ENCODE data around the gene MOB4.
"Not testable (repeated sequence)": the region's sequence is repeated elsewhere in the genome, so short reads cannot be mapped to it uniquely, and the experiment has no call there.

The MOB4 gene

DNA sequence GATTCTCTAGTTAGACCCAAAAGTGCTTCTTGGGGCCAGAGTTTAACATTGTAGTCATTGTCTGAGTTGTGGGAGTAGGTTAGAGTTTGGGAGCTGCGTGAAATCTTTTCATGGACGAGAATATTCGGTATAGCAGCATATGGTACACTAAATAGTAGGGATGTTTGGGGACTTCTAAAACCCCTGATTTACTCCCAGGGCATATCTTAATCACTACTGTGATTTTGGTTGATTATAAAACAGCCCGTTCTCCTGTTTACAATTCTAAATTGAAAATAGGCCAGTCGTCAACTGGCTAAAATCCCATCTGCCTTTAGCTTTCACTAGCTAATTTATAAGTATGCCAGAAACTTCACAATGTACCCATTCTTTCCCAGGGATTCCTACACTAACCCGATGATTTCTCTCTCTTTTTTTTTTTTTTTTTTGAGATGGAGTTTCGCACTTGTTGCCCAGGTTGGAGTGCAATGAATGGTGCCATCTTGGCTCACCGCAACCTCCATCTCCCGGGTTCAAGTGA, 44.3 kb downstream of the MOB4 start:
- H3K27ac ChIP-seq = no peak overlapping the region; the same call in 1 of the 2 replicates
- no peak for TF ChIP-seq ZFX (IDR thresholded peaks at IDR 0.05; ENCODE audit: borderline replicate concordance)
- TF ChIP-seq, protein P1, sequence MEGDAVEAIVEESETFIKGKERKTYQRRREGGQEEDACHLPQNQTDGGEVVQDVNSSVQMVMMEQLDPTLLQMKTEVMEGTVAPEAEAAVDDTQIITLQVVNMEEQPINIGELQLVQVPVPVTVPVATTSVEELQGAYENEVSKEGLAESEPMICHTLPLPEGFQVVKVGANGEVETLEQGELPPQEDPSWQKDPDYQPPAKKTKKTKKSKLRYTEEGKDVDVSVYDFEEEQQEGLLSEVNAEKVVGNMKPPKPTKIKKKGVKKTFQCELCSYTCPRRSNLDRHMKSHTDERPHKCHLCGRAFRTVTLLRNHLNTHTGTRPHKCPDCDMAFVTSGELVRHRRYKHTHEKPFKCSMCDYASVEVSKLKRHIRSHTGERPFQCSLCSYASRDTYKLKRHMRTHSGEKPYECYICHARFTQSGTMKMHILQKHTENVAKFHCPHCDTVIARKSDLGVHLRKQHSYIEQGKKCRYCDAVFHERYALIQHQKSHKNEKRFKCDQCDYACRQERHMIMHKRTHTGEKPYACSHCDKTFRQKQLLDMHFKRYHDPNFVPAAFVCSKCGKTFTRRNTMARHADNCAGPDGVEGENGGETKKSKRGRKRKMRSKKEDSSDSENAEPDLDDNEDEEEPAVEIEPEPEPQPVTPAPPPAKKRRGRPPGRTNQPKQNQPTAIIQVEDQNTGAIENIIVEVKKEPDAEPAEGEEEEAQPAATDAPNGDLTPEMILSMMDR (IDR thresholded peaks at IDR 0.05) = no peak

DNA sequence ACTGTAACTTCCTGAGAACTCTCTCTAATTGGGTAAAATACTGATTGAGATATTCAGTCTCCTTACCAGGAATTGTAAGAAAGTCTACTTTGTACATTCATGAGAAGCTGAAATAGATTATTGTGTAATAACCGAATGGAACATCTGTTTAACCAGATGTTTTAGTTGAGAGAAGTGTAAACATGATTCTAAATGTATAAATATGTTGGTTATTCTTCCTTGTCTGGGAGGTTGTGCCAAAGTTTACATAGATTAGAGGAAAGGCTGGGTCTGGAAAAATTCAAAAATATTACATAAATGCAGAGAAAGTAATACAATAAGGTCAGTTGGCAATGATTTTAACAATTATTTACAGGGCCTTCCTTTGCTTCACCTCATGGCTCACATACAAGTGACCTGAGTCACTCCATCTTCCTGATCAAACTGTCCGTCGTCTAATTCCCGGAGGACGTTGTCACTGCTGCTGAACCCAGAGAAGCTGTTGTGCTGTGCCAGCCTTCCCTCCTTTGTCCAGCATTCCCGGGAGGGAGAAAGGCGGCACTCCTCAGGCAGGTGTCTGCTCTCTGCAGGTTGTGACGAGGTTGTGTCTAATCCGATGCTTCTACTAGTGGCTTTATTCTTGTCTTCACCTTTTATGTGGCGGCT, 55.9 kb downstream of the MOB4 start:
- no peak for TF ChIP-seq ZFX (IDR thresholded peaks at IDR 0.05; ENCODE audit: borderline replicate concordance)
- TF ChIP-seq, protein P1 (IDR thresholded peaks at IDR 0.05) = no peak
- H3K27ac ChIP-seq = no peak overlapping the region

DNA sequence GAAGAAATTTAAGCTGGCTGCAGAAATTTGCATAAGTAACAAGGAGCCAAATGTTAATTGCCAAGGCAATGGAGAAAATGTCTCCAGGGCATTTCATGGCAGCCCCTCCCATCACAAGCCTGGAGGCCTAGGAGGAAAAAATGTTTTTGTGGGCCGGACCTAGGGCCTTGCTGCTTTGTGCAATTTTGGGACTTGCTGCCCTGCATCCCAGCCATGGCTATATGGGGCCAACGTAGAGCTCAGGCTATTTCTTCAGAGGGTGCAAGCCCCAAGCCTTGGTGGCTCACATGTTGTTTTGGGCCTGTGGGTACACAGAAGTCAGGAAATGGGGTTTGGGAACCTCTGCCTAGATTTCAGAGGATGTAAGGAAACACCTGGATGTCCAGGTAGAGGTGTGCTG, 57.7 kb downstream of the MOB4 start:
- no peak for TF ChIP-seq ZFX (IDR thresholded peaks at IDR 0.05; ENCODE audit: borderline replicate concordance)
- TF ChIP-seq, protein P1 (IDR thresholded peaks at IDR 0.05) = no peak
- H3K27ac ChIP-seq = no peak overlapping the region

DNA sequence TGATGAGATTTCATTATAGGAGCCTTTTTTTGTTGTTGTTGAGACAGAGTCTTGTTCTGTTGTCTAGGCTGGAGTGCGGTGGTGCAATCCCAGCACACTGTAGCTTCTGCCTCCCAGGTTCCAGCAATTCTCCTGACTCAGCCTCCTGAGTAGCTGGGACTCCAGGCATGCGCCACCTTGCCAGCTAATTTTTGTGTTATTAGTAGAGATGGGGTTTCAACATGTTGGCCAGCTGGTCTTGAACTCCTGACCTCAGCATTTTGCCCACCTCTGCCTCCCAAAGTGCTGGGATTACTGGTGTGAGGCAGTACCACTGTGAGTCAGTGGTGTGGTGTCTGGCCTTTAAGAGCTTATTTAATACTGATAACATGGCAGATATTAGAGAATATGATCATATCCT, 60.1 kb downstream of the MOB4 start:
- no peak overlapping the region for H3K27ac ChIP-seq
- TF ChIP-seq ZFX (IDR thresholded peaks at IDR 0.05; ENCODE audit: borderline replicate concordance) = no peak
- TF ChIP-seq, protein P1 (IDR thresholded peaks at IDR 0.05) = no peak

DNA sequence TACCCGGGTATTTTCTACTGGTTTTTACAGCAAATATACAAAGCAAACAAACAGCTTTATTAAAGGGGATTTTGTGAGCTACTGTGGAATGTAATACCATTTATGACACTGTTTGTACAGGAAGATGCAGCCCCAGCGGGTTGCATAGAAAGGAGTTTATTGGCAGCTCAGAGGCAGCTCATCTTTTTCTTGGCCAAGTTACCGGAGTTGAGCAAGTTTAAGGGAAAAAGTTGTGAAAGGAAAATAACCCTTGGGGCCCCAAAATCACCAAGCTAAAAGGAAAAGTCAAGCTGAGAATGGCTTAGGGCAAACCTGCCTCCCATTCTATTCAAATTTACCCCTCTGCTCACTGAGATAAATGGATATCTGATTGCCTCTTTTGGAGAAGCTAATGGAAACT, 60.8 kb downstream of the MOB4 start:
- TF ChIP-seq, protein P1 (IDR thresholded peaks at IDR 0.05) = no peak
- TF ChIP-seq ZFX (IDR thresholded peaks at IDR 0.05; ENCODE audit: borderline replicate concordance) = no peak
- no peak overlapping the region for H3K27ac ChIP-seq

DNA sequence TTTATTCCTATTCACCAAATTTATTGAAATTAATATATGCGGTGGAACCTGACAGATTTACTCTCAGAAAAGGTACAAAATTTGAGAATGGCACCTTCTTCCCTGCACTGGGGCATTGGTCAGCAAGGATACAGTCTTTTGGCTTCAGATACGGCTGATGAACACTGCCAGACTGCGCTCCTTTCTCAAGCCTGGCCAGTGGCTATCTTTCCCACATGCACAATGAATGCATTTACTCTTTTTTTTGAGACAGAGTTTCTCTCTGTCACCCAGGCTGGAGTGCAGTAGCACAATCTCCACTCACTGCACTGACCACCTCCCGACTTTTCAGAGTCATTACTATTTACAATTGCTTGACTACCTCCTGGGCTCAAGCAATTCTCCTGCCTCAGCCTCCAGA, 61.6 kb downstream of the MOB4 start:
- TF ChIP-seq, protein P1 (IDR thresholded peaks at IDR 0.05) = no peak
- TF ChIP-seq ZFX (IDR thresholded peaks at IDR 0.05; ENCODE audit: borderline replicate concordance) = no peak
- no peak overlapping the region for H3K27ac ChIP-seq

DNA sequence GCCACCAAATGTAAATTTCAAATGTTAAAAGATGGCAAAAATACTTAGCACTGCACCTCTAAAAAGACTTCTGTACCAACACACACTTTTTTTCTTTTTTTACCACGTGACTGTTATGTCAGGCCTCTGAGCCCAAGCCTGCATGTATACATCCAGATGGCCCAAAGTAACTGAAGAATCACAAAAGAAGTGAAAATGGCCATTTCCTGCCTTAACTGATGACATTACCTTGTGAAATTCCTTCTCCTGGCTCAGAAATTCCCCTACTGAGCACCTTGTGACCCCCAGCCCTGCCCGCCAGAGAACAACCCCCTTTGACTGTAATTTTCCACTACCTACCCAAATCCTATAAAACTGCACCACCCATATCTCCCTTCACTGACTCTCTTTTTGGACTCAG, 62.4 kb downstream of the MOB4 start:
- not testable (repeated sequence) for H3K27ac ChIP-seq

DNA sequence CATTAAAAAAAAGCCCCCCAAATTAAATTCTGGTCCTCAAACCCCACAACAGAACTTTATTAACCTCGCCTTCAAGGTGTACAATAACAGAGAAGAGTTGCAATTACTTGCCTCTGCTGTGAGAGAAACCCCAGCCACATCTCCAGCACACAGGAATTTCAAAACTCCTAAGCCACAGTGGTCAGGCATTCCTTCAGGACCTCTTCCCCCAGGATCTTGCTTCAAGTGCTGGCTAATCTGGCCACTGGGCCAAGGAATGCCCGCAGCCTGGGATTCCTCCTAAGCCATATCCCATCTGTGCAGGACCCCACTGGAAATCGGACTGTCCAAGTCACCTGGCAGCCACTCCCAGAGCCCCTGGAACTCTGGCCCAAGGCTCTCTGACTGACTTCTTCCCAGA, 64.3 kb downstream of the MOB4 start:
- not testable (repeated sequence) for H3K27ac ChIP-seq

DNA sequence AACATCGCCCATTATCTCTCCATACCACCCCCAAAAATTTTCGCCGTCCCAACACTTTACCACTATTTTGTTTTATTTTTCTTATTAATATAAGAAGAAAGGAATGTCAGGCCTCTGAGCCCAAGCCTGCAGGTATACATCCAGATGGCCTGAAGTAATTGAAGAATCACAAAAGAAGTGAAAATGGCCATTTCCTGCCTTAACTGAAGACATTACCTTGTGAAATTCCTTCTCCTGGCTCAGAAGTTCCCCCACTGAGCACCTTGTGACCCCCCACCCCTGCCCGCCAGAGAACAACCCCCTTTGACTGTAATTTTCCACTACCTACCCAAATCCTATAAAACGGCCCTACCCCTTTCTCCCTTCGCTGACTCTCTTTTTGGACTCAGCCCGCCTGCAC, 71.4 kb downstream of the MOB4 start:
- H3K27ac ChIP-seq = not testable (repeated sequence)
